GM13977 (cell line): Measurements from ENCODE around the gene BRMS1L.

Experiments
- DNase-seq: peaks from one replicate; pipeline ENCODE4 v3.0.0; 2012; ENCODE audit warnings: low spot score
- in situ Hi-C: fragments of 300-500 bp; cut with MboI; formaldehyde crosslinking; loops from one replicate; pipeline ENCODE4 v1.12.0; 2022; ENCODE audit warnings: low sequenced_read_pairs, low pct_unique_long_range_greater_than_20kb, mixed read lengths, inconsistent platforms; ENCODE audit not compliant: unreplicated experiment
- TF ChIP-seq, protein P1 (sequence below): IDR thresholded peaks from 2 replicates; pipeline ENCODE4 v1.5.1; 2012; ENCODE audit warnings: mild to moderate bottlenecking, control low read depth; ENCODE audit not compliant: insufficient read depth; ENCODE audit errors: extremely low read depth, missing control alignments

Gene BRMS1L

DNA sequence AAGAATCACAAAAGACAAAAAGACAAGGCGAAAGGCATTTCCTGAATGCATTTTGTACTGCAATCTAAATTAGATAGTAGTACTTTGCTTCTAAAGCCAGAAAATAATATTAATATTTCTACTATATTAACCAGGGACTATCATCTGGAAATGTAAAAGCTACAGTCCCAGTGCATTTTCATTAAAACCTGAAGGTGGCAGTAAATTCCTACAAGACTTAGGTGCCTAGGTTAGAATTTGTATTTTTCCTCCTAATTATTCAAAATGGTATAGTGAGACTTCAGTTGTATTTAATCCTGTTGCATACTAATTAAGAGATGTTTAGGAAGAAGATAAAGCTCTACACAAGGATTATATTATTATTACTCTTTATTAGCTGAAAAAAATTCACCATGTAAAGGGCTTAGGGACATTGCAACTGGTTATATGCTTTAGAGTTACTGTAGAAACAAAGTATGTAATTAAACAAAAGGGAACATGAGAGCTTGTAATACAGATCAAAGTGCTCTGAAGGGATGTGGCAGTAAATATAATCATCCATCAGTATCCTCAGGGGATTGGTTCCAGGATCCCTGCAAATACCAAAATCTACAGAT lies 53.6 kb downstream of the BRMS1L start:
- in situ Hi-C loops, result loop anchor here (10.0 kb wide), 1 partner anchor 185 kb away; no protein-coding TSS in a partner anchor
- TF ChIP-seq, protein P1, sequence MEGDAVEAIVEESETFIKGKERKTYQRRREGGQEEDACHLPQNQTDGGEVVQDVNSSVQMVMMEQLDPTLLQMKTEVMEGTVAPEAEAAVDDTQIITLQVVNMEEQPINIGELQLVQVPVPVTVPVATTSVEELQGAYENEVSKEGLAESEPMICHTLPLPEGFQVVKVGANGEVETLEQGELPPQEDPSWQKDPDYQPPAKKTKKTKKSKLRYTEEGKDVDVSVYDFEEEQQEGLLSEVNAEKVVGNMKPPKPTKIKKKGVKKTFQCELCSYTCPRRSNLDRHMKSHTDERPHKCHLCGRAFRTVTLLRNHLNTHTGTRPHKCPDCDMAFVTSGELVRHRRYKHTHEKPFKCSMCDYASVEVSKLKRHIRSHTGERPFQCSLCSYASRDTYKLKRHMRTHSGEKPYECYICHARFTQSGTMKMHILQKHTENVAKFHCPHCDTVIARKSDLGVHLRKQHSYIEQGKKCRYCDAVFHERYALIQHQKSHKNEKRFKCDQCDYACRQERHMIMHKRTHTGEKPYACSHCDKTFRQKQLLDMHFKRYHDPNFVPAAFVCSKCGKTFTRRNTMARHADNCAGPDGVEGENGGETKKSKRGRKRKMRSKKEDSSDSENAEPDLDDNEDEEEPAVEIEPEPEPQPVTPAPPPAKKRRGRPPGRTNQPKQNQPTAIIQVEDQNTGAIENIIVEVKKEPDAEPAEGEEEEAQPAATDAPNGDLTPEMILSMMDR, result peak; percentile 56

GRCh38 chr14:35881280-35881679 lies 55.1 kb downstream of the BRMS1L start:
- in situ Hi-C loops, result loop anchor here (10.0 kb wide), 1 partner anchor 184 kb away; no protein-coding TSS in a partner anchor
- TF ChIP-seq, protein P1, result no peak
- DNase-seq, result no peak

More for the DNA sequence above, 53.6 kb downstream of the BRMS1L start:
- DNase-seq, result peak; percentile 49

- peak; percentile 44 for DNase-seq
- TF ChIP-seq, protein P1, result peak; percentile 75
- in situ Hi-C loops, result loop anchor here (10.0 kb wide), 1 partner anchor 181 kb away; no protein-coding TSS in a partner anchor
Measured at GRCh38 chr14:35883677-35884293, 57.6 kb downstream of the BRMS1L start.

DNA sequence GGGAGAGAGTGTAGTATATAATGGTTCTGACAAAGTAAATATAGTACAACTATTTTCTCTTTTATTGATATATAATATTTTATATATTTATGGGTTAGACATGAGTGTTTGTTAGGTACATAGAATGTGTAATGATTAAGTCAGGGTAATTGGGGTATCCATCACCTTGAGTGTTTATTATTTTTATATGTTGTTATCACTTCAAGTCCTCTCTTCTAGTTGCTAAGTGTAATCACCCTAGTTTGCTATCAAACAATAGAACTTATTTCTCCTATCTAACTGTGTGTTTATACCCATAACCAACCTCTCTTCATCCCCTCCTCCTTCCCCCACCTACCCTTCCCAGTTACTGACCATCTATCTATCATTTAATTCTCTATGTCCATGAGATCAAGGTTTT lies 64.2 kb downstream of the BRMS1L start:
- in situ Hi-C loops, result no loop called here
- no peak for DNase-seq

DNA sequence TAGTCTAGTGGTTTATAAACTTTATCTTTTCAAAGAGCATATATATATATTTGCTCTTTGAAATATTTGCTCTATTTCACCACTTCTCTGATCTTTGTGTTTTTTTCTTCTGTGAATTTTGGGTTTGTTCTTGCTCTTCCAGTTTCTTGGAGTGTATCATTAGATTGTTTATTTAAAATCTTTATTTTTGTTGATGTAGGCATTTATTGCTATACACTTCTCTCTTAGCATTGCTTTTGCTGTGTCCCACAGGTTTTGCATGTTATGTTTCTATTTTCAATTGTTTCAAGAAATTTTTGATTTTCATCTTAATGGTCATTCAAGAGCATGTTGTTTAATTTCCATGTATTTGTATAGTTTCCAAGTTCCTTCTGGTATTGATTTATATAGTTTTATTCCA lies 69.1 kb downstream of the BRMS1L start:
- TF ChIP-seq, protein P1, result no peak
- in situ Hi-C loops, result no loop called here
- DNase-seq, result no peak

More for the DNA sequence above, 64.2 kb downstream of the BRMS1L start:
- TF ChIP-seq, protein P1, result no peak

DNA sequence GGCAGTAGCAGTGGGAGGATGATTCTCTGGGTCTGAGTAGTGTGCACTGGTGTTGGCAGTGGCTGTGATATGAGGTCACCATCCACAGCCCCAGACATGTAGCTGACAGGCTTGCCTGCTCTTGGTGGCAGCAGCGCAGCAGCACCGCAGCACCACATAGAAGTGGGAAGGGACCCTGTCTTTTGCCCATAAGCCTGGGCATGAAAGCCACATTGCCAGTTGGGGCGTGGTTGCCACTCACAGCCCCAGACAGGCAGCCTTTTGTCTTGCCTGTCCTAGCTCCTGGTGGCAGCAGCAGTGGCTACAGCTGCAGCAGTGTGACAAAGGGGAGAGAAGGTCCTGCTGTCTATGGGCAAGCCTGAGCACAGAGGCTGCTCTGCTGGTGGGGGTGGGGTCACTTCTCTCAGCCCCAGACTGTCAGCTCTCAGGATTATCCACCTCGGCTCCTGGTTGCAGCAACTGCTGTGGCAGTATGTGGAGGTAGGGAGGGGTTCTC lies 71.5 kb downstream of the BRMS1L start:
- in situ Hi-C loops, result no loop called here
- TF ChIP-seq, protein P1, result no peak
- DNase-seq, result no peak
